ENCODE measurements around the gene CCNE1.

CCNE1 gene

DNA sequence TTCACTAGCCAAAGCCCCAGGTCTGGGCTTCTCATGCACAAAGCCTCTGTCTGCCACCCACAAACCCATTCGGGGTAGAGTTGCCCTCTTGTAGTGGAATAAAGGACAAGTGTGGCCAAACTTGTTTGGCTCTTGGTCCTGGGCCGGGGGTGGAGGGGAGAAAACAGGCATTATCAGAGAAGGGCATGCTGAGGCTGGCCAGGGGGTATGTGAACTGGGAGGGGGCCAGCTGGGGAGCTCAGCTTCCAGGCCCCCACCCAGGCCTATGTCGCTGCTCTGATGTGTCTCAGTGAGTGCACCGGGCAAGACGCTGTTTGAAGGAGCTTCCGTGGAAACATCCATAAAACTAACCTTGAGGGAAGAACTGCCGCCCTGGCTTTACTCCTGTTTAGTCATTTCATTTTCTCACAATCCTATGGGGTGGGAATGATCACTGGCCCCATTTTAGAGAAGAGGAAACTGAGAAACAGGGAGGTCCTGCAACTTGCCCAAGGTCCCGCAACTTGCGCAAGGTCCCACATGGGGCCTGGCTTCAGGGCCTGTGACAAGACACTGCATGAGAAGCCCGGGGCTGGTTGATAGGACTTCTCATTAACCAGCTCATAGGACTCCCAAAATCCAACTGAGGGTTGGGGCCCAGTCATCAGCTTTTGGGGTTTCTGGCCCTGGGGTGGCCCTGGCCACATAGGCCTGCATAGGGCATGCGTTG is 30.8 kb downstream of the CCNE1 start:
- Mint-ChIP-seq H3K9me3 (no peaks in the 10 kb centered on the region), H3K27ac (no peak overlapping the region), H3K27me3 (no peaks in the 10 kb centered on the region), H3K36me3 (no peaks in the 10 kb centered on the region), H3K4me1 (peaks cover 18% of the 10 kb centered on the region), H3K4me3 (no peak overlapping the region)

DNA sequence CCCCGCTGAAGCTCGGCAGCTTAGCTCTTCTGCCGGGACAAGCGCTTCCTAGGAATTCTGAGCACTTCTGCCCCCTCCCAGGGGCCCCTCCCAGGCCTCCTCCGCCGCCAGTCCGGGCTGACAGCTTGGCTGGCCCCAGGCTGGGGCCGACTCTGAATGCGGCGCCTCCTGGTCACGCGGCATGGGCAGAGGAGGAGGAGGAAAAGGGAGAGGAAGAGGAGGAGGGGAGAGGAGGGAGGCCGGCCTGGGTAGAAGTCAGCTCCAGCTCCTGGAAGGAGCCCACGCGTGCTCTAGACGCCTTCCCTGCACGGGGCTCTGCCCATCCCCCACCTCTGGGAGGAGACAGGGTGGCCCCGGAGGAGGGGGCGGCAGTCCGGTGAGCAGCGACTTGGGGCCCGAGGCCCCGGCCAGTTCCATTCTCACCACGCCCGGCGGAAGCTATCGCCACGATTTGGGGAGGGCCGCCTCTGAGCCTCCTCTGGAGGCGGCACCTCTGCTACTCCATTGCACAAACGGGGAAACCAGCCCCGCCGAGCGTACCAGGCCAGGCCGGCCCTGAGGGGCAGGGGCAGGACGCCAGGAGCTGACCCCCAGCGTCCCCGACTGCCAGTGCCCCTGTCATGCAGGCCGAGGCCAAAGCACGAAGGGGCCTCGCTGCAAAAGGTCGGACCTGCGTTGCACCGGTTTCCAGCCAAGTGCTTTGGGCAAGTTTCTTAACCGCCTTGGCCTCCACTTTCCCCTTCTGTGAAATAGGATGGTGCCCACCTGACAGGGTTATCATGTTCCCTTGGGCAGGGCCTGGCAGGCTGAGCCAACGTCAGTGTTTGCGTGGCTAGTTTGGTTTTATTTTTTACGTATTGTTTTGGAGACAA is 31.6 kb downstream of the CCNE1 start:
- Mint-ChIP-seq H3K27me3 (no peaks in the 10 kb centered on the region), H3K9me3 (no peaks in the 10 kb centered on the region), H3K27ac (no peak overlapping the region), H3K4me3 (peak overlapping the region; percentile 79), H3K36me3 (no peaks in the 10 kb centered on the region), H3K4me1 (peaks cover 10% of the 10 kb centered on the region)

DNA sequence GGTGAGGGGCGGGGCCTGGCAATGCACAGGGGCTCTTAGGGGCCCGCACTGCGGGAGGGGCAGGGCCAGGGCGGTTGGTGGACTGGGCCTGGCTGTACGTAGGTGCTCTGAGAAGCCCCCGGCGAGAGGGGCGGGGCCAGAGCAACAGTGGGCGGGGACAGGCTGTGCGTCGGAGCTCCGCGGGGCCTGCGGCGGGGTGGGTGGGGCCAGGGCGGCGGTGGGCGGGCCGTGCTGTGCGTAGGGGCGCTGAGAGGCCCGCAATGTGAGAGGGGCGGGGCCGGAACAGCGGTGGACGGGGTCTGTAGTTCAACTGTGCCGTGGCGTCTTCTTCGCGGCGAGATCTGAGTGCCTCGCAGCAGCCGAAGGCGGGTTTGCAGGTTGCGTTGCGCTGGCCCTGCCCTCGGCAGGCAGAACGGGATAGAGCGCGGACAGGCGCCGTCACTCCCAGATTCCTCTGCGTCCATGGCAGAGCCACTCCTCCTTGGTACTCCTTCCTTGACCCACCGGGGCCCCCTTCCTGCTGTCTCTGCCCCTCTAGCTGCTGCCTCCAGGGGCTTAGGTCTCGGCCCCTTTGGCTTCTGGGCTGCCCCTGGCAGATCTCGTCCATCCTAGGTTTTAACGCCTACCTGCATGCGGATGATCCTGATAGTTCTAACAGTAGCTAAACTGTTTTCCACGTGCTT is 33.2 kb downstream of the CCNE1 start:
- Mint-ChIP-seq H3K4me1 (peaks cover 10% of the 10 kb centered on the region), H3K9me3 (no peaks in the 10 kb centered on the region), H3K36me3 (no peaks in the 10 kb centered on the region), H3K27me3 (no peaks in the 10 kb centered on the region), H3K4me3 (peak overlapping the region; percentile 90), H3K27ac (peak overlapping the region; percentile 73)

DNA sequence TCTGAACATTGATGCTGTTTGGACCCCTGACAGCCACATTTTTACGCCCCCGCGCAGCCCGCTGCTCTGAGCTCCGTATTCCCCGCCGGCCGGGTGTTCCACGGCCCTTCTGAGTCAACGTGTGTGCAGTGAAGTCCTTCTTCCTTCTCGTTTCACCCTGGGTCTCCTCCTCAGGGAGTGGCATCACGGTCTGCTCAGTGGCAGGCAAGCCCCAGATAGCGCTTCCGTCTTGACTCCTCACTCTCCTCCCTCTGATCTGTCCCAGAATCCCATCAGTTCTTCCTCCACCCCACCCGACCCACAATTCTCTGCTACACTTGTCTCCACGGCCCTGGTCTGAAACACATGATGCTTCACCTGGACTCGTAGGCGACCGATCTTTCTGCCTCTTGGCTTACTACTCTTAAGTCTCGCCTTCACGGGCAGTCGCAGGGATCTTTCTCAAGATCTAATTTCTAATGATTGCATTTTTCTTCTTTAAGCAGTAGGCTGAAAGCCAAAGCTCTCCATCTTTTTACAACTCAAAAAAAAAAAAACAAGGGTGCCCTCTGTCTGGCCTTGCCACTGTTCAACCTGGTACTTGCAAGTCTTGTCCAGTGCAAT is 33.9 kb downstream of the CCNE1 start:
- peak overlapping the region; percentile 73 for H3K27ac Mint-ChIP-seq
- H3K4me1 Mint-ChIP-seq = peaks cover 10% of the 10 kb centered on the region
- no peaks in the 10 kb centered on the region for H3K36me3 Mint-ChIP-seq
- H3K27me3 Mint-ChIP-seq = no peaks in the 10 kb centered on the region
- peak overlapping the region; percentile 90 for H3K4me3 Mint-ChIP-seq
- H3K9me3 Mint-ChIP-seq = no peaks in the 10 kb centered on the region

DNA sequence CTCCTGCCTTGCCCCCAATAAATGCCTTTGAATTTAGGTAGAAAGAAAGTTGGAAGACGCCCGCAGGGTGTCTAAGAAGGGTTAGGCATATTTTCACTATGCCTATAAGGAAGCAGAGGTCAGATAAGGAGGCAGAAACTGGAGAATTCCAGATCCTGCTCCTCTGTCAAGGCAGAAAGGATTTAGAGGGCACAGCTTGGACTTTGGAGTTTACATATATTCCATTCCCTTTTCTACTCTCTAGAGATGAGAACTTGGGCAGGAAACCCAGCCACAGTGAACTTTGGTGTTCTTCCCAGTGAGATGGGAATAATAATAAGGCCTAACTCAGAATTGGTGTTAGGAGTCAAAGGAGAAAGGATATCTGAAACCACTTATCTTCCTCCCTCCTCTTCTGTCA is 37.4 kb downstream of the CCNE1 start:
- H3K4me3 Mint-ChIP-seq = no peak overlapping the region
- no peaks in the 10 kb centered on the region for H3K36me3 Mint-ChIP-seq
- H3K4me1 Mint-ChIP-seq = peaks cover 10% of the 10 kb centered on the region
- no peak overlapping the region for H3K27ac Mint-ChIP-seq
- H3K27me3 Mint-ChIP-seq = no peaks in the 10 kb centered on the region
- no peaks in the 10 kb centered on the region for H3K9me3 Mint-ChIP-seq

DNA sequence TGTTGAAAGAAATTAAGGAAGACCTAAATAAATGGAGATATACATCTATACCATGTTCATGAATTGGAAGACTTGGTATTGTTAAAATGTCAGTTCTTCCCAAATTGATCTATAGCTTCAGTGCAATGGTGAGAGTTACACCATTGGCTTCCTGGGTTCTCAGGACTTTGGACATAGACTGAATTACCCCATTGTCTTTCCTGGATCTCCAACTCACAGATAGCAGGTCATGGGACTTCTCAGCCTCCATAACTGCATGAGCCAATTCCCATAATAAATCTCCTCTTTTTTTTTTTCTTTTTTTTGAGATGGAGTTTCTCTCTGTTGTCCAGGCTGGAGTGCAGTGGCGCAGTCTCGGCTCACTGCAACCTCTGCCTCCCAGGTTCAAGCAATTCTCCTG is 38.7 kb downstream of the CCNE1 start:
- H3K4me3 Mint-ChIP-seq = no peak overlapping the region
- H3K27me3 Mint-ChIP-seq = no peaks in the 10 kb centered on the region
- peaks cover 7% of the 10 kb centered on the region for H3K4me1 Mint-ChIP-seq
- H3K36me3 Mint-ChIP-seq = no peaks in the 10 kb centered on the region
- H3K9me3 Mint-ChIP-seq = no peaks in the 10 kb centered on the region
- no peak overlapping the region for H3K27ac Mint-ChIP-seq

DNA sequence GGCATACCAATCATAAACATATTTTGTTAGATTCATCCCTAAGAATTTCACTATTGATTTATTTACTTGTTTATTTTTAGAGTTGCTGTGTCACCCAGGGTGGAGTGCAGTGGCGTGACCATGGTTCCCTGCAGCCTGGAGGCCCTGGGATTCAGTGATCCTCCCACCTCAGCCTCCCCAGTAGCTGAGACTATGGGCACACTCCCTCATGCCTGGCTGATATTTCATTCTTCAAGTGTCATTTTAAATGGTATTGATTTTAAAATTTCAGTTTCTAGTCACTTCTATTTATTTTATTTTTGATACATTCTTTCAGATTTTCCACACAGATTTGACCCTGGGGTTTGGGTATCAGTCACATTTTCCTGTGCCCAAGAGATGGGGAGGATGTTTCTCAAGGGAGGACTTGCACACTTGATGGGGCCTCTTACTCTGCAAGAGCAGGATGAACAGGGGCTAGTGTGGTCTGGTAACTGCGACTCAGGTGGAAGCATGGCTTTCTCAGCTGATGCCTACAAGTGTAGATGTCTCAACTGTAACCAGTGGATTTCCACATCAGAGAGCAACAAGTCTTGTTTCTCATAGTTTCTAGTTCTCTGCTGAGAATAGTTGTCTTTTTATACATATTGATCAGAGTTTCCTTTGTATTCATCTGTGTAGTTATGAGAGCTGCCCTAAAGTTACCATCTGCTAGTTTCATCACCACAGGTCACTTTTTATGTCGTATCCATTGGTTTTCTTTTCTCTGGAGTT is 40.2 kb downstream of the CCNE1 start:
- peak overlapping the region; percentile 24 for H3K27ac Mint-ChIP-seq
- H3K27me3 Mint-ChIP-seq = no peaks in the 10 kb centered on the region
- no peaks in the 10 kb centered on the region for H3K4me1 Mint-ChIP-seq
- H3K36me3 Mint-ChIP-seq = no peaks in the 10 kb centered on the region
- no peak overlapping the region for H3K4me3 Mint-ChIP-seq
- H3K9me3 Mint-ChIP-seq = no peaks in the 10 kb centered on the region

DNA sequence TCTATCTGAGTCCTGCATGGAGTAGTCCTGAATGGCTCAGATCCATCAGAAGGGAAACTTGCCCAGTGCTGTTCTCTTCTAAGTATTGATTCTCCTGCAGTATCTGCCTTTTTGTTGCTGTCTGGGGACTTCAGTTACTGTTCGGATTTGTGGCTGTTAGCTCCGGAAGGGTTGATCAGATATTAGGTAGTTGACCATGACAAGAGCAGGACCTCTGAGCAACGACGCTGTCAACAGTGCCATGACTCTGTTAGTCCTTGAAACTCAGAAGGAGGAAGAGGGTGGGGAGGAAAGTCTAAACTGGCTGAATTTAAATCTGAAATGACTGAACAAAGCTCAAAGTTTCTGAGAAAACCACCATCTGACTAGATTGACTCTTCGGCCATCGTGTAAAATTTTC is 42.2 kb downstream of the CCNE1 start:
- Mint-ChIP-seq H3K27me3 (no peaks in the 10 kb centered on the region), H3K36me3 (no peaks in the 10 kb centered on the region), H3K4me1 (no peaks in the 10 kb centered on the region), H3K27ac (no peak overlapping the region), H3K4me3 (no peak overlapping the region), H3K9me3 (no peaks in the 10 kb centered on the region)

DNA sequence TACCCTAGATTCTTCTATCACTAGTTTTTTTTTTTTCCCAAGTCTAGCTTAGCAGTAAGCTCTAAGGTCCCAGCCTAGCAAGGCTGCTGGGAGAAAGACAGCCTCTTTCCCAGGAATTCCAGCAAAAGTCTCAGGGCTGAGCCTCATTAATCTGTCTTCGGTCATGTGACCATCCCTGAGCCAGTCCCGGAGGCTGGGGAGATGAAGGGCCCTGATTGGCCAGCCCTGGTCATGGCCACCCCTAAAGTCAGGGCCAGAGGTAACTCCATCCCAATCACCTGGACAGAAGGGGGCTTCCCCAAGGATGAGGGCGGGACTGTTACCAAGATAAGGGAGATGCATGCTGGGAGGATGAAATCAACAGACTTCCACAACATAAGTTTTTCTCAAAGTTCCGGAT is 43.3 kb downstream of the CCNE1 start:
- Mint-ChIP-seq H3K4me3 (no peak overlapping the region), H3K27me3 (no peaks in the 10 kb centered on the region), H3K36me3 (no peaks in the 10 kb centered on the region), H3K9me3 (no peaks in the 10 kb centered on the region), H3K4me1 (no peaks in the 10 kb centered on the region), H3K27ac (no peak overlapping the region)

DNA sequence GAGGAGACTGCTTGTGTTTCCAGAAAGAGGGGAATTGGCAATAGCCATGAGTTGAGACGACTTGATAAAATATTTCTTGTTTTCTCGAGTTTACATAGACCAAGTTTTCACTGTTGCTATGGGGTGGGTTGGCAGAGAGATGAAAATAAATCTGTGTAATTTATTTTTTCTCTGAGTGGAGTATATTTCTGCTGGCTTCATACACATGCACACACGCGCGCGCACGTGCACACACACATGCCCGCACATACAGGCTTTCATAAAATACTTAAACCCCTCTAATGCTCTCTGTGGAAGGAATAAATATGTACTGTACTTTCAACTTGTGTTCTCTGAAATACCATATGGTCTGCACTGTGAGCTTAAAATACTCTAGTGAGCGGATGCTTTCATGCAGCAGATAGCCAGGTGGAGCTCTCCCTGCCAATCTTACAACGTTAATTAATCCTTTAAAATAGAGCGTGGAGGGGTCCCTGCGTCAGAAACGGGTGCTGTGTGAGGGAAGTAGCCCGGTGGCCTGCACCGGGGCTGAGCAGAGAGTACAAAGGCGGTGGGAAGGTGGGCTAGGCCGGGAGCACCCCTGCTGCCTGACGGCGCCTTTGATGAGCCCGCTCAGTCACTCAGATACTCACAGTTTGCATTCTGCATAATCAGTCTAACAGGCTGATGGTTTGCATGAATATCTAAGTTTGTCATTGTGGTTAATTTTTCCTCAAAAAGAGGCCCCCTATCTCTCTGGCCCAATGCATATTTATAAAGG is 44.1 kb downstream of the CCNE1 start:
- Mint-ChIP-seq H3K4me3 (no peak overlapping the region), H3K4me1 (no peaks in the 10 kb centered on the region), H3K27ac (no peak overlapping the region), H3K27me3 (no peaks in the 10 kb centered on the region), H3K36me3 (no peaks in the 10 kb centered on the region), H3K9me3 (no peaks in the 10 kb centered on the region)

DNA sequence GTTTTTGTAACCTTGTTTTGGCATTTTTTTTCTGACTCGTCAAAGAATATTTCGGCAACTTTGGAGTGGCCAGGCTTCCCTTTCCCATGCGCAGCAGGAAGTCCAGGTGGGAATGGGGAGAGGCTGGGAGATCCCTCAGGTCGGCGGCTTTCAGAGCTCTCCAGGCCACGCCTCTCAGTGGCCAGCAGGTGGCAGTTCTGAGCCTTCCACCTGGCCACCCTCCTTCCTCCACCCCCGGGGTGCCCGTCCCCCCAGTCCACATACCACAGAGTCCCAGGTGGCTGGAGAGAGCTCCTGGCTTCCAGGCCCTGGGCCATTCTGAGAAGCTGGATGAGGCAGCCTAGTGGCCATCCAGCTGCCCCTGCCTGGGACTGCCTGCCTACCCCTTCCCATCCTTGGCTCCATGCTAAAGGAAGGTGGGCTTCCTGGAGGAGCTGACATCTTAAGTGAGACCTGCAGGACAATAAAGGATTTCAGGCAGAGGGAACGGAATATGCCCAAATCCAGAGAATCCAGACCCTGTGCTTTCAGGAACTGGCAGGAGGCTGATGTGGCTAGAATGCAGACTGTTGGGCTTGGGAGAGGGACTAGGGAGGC is 46.3 kb downstream of the CCNE1 start:
- no peak overlapping the region for H3K27ac Mint-ChIP-seq
- H3K4me3 Mint-ChIP-seq = no peak overlapping the region
- no peaks in the 10 kb centered on the region for H3K36me3 Mint-ChIP-seq
- H3K27me3 Mint-ChIP-seq = peaks cover 3% of the 10 kb centered on the region
- H3K9me3 Mint-ChIP-seq = no peaks in the 10 kb centered on the region
- H3K4me1 Mint-ChIP-seq = no peaks in the 10 kb centered on the region

DNA sequence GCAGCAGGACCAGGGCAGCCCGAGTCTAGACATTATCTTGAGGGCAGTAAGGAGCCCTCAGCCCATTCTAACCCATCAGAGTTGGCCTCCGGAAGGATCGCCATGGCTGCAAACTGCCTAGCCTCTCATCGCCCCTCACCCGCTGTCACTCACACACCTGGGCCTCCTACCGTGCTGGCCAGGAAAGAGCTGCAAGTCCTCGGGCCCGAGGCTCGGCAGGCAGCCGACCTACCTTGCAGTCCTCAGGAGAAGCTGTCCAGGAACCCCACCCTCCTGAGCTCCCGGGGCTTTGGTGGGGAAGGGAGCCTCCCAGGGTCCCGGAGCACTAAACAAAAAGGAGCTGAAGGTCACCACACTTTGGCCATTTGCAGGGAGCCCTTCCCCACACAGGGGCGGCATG is 46.8 kb downstream of the CCNE1 start:
- Mint-ChIP-seq H3K4me1 (no peaks in the 10 kb centered on the region), H3K27ac (no peak overlapping the region), H3K9me3 (no peaks in the 10 kb centered on the region), H3K4me3 (no peak overlapping the region), H3K36me3 (no peaks in the 10 kb centered on the region), H3K27me3 (peaks cover 3% of the 10 kb centered on the region)

DNA sequence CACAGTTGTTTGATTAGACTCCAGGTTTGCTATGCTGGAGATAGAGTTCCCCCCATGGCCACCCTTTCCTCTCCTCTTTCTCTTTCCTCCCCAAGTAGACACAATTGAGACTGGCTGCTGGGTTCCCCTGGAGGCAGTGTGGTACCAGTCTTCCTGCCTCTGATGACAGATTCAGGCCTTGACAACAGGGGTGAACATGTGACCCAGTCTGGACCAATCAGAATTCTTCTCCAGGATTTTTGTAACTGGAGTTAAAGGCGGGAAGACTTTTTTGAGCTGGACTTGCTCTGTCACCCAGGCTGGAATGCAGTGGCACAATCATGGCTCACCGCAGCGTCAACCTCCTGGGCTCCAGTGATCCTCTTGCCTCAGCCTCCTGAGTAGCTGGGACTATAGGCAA is 48.7 kb downstream of the CCNE1 start:
- Mint-ChIP-seq H3K9me3 (no peaks in the 10 kb centered on the region), H3K27ac (no peak overlapping the region), H3K4me1 (no peaks in the 10 kb centered on the region), H3K27me3 (peaks cover 3% of the 10 kb centered on the region), H3K36me3 (no peaks in the 10 kb centered on the region), H3K4me3 (no peak overlapping the region)

DNA sequence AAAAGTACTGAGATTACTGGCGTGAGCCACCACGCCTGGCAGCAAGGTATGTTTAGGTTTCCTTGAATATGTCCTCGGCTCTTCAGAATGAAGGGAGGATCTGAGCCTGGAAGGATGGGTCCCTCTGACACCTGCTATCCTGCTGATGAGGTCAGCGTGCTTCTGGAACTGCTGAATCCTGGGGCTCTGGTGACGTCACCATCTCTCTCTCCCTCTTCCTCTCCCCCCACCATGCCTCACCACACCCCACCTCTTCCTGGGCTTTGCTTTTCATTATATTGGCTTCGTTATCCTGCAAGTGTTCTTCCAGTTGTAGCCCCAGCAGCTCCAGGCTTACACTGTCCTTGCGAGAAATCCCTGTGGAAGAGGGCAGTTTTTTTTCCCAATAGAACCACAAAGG is 49.8 kb downstream of the CCNE1 start:
- H3K27me3 Mint-ChIP-seq = peaks cover 3% of the 10 kb centered on the region
- no peaks in the 10 kb centered on the region for H3K4me1 Mint-ChIP-seq

More for the DNA sequence above, 49.8 kb downstream of the CCNE1 start:
- no peak overlapping the region for H3K4me3 Mint-ChIP-seq
- no peak overlapping the region for H3K27ac Mint-ChIP-seq
- H3K9me3 Mint-ChIP-seq = peaks cover 4% of the 10 kb centered on the region
- H3K36me3 Mint-ChIP-seq = peaks cover 1% of the 10 kb centered on the region
